SK-N-SH treated with all-trans-retinoic acid at 6 μM for 48 hours (cell line): ENCODE measurements around the gene CBFA2T2.

Source experiments
- ARNTL ChIP-seq: fragments of 450-650 bp; formaldehyde crosslinking; IDR thresholded peaks from 2 replicates; pipeline ENCODE4 v1.5.0; 2020; ENCODE audit warnings: low read depth, mild to moderate bottlenecking, moderate library complexity, borderline replicate concordance
- CREB5 ChIP-seq: fragments of 250-450 bp; sonication (Bioruptor Pico); IDR thresholded peaks from 2 replicates; pipeline ENCODE4 v1.5.1; 2020; ENCODE audit warnings: low read depth, mild to moderate bottlenecking, moderate library complexity
- ISL1 ChIP-seq: fragments of 250-450 bp; sonication (Bioruptor Pico); IDR thresholded peaks from 2 replicates; pipeline ENCODE4 v2.1.2; 2022; ENCODE audit warnings: mild to moderate bottlenecking, moderate library complexity
- PATZ1 ChIP-seq: fragments of 250-450 bp; sonication (Bioruptor Pico); IDR thresholded peaks from 2 replicates; pipeline ENCODE4 v1.8.0; 2020; ENCODE audit warnings: mild to moderate bottlenecking, moderate library complexity, borderline replicate concordance
- ZC3H10 ChIP-seq: fragments of 250-450 bp; sonication (Bioruptor Pico); IDR thresholded peaks from 2 replicates; pipeline ENCODE4 v1.5.1; 2021; ENCODE audit warnings: mild to moderate bottlenecking, moderate library complexity
- ZNF8 ChIP-seq: fragments of 450-650 bp; formaldehyde crosslinking; IDR thresholded peaks from 2 replicates; pipeline ENCODE4 v1.5.0; 2020; ENCODE audit warnings: mild to moderate bottlenecking, moderate library complexity

GRCh38 chr20:33681288-33681687, 191.4 kb downstream of the CBFA2T2 start:
- no peak for TF ChIP-seq ZC3H10 (CRISPR knock-in tag)
- TF ChIP-seq CREB5: no peak
- no peak for TF ChIP-seq PATZ1 (CRISPR knock-in tag)
- TF ChIP-seq ISL1 (CRISPR knock-in tag): no peak
- no peak for TF ChIP-seq ARNTL (CRISPR knock-in tag)
- TF ChIP-seq ZNF8 (CRISPR knock-in tag): no peak
